ENCODE measurements around the gene PEDS1. TPM values are rescaled to one million over a fixed set of nuclear protein-coding genes. Genes with fewer than 3 reads are reported as not detected.

Gene PEDS1
- total and polyA plus RNA-seq, 2 of the 13 experiments (the other 11 are each of a cell fraction or from before 2014, with no cell fraction given): 30.5 to 93.9 TPM

DNA sequence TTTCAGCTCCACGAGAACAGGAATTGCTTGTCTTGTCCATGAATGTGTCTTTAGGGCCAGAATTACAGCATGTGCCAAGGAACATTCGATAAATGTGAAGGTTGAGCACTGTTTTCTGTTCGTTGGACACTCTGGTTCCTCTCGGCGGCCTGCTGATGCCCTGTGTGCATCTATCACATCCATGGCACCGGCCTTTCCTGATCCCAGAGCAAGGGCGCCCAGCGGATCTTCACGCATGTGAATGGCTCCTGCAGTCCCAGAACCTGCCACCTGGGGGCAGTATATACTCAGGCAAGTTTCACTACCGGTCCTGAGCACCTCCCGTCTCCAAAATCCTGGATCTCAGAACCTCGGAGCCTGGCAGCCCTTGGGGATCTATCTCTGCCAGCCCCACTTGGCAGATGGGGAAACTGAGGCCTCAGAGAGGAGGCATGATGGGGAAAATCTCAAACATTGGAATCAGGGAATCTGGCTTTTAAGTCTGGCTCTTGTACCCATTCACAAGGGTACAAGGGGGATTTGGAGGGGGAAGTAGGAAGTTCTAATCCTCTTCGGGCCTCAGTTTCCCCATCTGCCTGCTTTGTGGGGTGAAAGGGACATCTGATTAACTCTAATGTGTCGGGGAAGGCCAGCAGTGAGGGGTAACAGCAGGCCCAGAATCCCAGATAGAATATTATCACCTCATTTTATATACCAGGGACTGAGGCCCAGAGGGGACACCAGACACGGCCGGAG lies 32.8 kb upstream of the PEDS1 start (continued):
- TF ChIP-seq, protein P1, sequence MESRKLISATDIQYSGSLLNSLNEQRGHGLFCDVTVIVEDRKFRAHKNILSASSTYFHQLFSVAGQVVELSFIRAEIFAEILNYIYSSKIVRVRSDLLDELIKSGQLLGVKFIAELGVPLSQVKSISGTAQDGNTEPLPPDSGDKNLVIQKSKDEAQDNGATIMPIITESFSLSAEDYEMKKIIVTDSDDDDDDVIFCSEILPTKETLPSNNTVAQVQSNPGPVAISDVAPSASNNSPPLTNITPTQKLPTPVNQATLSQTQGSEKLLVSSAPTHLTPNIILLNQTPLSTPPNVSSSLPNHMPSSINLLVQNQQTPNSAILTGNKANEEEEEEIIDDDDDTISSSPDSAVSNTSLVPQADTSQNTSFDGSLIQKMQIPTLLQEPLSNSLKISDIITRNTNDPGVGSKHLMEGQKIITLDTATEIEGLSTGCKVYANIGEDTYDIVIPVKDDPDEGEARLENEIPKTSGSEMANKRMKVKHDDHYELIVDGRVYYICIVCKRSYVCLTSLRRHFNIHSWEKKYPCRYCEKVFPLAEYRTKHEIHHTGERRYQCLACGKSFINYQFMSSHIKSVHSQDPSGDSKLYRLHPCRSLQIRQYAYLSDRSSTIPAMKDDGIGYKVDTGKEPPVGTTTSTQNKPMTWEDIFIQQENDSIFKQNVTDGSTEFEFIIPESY (CRISPR knock-in tag; IDR thresholded peaks at IDR 0.05): peak; percentile 77
- TF ChIP-seq POGK (CRISPR knock-in tag; conservative IDR thresholded peaks at IDR 0.05) (no peak), DNMT3B (CRISPR knock-in tag; conservative IDR thresholded peaks at IDR 0.05) (no peak), CHCHD3 (CRISPR knock-in tag; IDR thresholded peaks at IDR 0.05) (no peak), NCOA1 (CRISPR knock-in tag; IDR thresholded peaks at IDR 0.05) (no peak), ERF (CRISPR knock-in tag; IDR thresholded peaks at IDR 0.05) (peak; percentile 95), DNMT1 (CRISPR knock-in tag; IDR thresholded peaks at IDR 0.05) (no peak), TARDBP (CRISPR knock-in tag; IDR thresholded peaks at IDR 0.05) (no peak), HIVEP1 (CRISPR knock-in tag; IDR thresholded peaks at IDR 0.05) (peak; percentile 76; the same call in 1 of the 2 replicates), JARID2 (CRISPR knock-in tag; IDR thresholded peaks at IDR 0.05; ENCODE audit: insufficient replicate concordance) (no peak), DZIP1 (CRISPR knock-in tag; IDR thresholded peaks at IDR 0.05) (peak; percentile 93; the same call in 1 of the 2 replicates), ZNF230 (CRISPR knock-in tag; IDR thresholded peaks at IDR 0.05) (no peak), DPF2 (CRISPR knock-in tag; IDR thresholded peaks at IDR 0.05; ENCODE audit: borderline replicate concordance, low read depth) (no peak), PLSCR1 (CRISPR knock-in tag; IDR thresholded peaks at IDR 0.05; ENCODE audit: borderline replicate concordance) (no peak), ZNF235 (CRISPR knock-in tag; IDR thresholded peaks at IDR 0.05; ENCODE audit: borderline replicate concordance) (no peak), PITX1 (CRISPR knock-in tag; IDR thresholded peaks at IDR 0.05) (no peak; the same call in 1 of the 2 replicates), SMAD3 (CRISPR knock-in tag; IDR thresholded peaks at IDR 0.05) (peak; percentile 71), SATB2 (CRISPR knock-in tag; IDR thresholded peaks at IDR 0.05) (no peak), ZNF841 (CRISPR knock-in tag; IDR thresholded peaks at IDR 0.05; ENCODE audit: borderline replicate concordance) (no peak), ZNF605 (CRISPR knock-in tag; IDR thresholded peaks at IDR 0.05) (no peak)

Measured in HepG2 (cell line).